SU-DHL-6 (cell line): Measurements from ENCODE around the gene DOCK10.

Experiments
- EZH2phosphoT487 ChIP-seq: fragments of 200-600 bp; sonication (generic), shearing (Covaris generic); conservative IDR thresholded peaks from 2 replicates; pipeline ENCODE4 v1.6.1; 2018; ENCODE audit warnings: mild to moderate bottlenecking, antibody characterized with exemption, low read length, moderate library complexity, mixed read lengths
- TF ChIP-seq, protein P1 (sequence below): fragments of 200-600 bp; sonication (generic); IDR thresholded peaks from one replicate; pipeline ENCODE4 v1.5.1; 2017; ENCODE audit warnings: antibody characterized with exemption, mild to moderate bottlenecking, low read length, moderate library complexity; ENCODE audit not compliant: insufficient read depth, poor library complexity, severe bottlenecking

DNA sequence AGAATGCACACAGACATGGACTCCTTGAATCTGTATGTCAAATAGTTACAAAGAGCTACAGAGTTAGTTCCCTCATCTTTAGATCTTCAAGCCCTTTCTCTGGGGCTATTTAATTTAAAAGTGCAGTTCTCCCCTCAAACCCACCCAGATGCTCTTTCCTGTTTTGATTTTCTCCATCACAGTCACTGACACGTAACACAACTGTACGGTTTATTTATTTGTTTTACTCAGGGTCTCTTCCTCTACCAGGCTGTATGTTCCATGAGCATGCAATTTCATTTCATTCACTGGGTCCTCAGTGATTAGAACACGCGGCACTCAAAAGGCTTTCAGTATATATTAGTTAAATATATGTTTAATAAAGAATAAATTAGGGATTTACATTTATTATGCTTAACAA, 94.7 kb downstream of the DOCK10 start:
- TF ChIP-seq EZH2phosphoT487, result no peak
- TF ChIP-seq, protein P1, sequence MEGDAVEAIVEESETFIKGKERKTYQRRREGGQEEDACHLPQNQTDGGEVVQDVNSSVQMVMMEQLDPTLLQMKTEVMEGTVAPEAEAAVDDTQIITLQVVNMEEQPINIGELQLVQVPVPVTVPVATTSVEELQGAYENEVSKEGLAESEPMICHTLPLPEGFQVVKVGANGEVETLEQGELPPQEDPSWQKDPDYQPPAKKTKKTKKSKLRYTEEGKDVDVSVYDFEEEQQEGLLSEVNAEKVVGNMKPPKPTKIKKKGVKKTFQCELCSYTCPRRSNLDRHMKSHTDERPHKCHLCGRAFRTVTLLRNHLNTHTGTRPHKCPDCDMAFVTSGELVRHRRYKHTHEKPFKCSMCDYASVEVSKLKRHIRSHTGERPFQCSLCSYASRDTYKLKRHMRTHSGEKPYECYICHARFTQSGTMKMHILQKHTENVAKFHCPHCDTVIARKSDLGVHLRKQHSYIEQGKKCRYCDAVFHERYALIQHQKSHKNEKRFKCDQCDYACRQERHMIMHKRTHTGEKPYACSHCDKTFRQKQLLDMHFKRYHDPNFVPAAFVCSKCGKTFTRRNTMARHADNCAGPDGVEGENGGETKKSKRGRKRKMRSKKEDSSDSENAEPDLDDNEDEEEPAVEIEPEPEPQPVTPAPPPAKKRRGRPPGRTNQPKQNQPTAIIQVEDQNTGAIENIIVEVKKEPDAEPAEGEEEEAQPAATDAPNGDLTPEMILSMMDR, result no peak
